Activated CD8-positive, alpha-beta T cell treated with anti-CD3 and anti-CD28 coated beads for 36 hours (primary cell): ENCODE data around the gene CACNA1B. TPM values are rescaled to one million over a fixed set of nuclear protein-coding genes. Genes with fewer than 3 reads are reported as not detected.
A peak's percentile ranks its signal among the peaks of the same experiment; 100 is the strongest.
"Not testable (repeated sequence)": the region's sequence is repeated elsewhere in the genome, so short reads cannot be mapped to it uniquely, and the experiment has no call there.

Experiments
- ATAC-seq: fragments of 200-7000 bp; cut with Tn5 transposase; one replicate; pipeline ENCODE4 v1.10.0; 2021; ENCODE audit warnings: mild to moderate bottlenecking, moderate library complexity
- CTCF ChIA-PET: fragments of 350-600 bp; sonication (Branson Sonifier 250); formaldehyde crosslinking; loops from one replicate; lab custom pipeline; 2021; ENCODE audit warnings: antibody characterized with exemption; lab: Charles Lee
- POLR2A ChIA-PET: fragments of 350-600 bp; sonication (Branson Sonifier 250); formaldehyde crosslinking; loops from one replicate; lab custom pipeline; 2021; ENCODE audit warnings: antibody characterized with exemption; lab: Charles Lee
- DNase-seq: peaks from one replicate; pipeline ENCODE4 v3.0.0-alpha.2; 2020
- H3K27ac Mint-ChIP-seq: one replicate; pipeline ENCODE4 v1.8.0; 2021; ENCODE audit warnings: mild to moderate bottlenecking, mixed read lengths
- H3K27me3 Mint-ChIP-seq: one replicate; pipeline ENCODE4 v1.8.0; 2021; ENCODE audit warnings: mixed read lengths
- H3K36me3 Mint-ChIP-seq: one replicate; pipeline ENCODE4 v1.8.0; 2021; ENCODE audit warnings: low read depth, mixed read lengths
- H3K4me1 Mint-ChIP-seq: one replicate; pipeline ENCODE4 v1.8.0; 2021; ENCODE audit warnings: low read depth, mixed read lengths
- H3K4me3 Mint-ChIP-seq: one replicate; pipeline ENCODE4 v1.8.0; 2021; ENCODE audit warnings: mild to moderate bottlenecking, moderate library complexity, mixed read lengths
- H3K9me3 Mint-ChIP-seq: one replicate; pipeline ENCODE4 v1.8.0; 2021; ENCODE audit warnings: mixed read lengths
- intact Hi-C: fragments of 100-400 bp; cut with micrococcal nuclease; formaldehyde crosslinking; loops from one replicate; pipeline ENCODE4 v1.10.0; 2022
- total RNA-seq, 2 experiments: library from RNA; stranded (reverse); gene quantifications; one replicate each; pipeline ENCODE4 v1.2.3, GENCODE V29; 2021
- TF ChIP-seq, protein P1 (sequence below): fragments of 200-600 bp; IDR thresholded peaks from one replicate; pipeline ENCODE4 v1.8.0; 2022; ENCODE audit warnings: antibody characterized with exemption, mild to moderate bottlenecking

Gene CACNA1B
- total RNA-seq, 2 experiments from 2014 or later, result not detected

DNA sequence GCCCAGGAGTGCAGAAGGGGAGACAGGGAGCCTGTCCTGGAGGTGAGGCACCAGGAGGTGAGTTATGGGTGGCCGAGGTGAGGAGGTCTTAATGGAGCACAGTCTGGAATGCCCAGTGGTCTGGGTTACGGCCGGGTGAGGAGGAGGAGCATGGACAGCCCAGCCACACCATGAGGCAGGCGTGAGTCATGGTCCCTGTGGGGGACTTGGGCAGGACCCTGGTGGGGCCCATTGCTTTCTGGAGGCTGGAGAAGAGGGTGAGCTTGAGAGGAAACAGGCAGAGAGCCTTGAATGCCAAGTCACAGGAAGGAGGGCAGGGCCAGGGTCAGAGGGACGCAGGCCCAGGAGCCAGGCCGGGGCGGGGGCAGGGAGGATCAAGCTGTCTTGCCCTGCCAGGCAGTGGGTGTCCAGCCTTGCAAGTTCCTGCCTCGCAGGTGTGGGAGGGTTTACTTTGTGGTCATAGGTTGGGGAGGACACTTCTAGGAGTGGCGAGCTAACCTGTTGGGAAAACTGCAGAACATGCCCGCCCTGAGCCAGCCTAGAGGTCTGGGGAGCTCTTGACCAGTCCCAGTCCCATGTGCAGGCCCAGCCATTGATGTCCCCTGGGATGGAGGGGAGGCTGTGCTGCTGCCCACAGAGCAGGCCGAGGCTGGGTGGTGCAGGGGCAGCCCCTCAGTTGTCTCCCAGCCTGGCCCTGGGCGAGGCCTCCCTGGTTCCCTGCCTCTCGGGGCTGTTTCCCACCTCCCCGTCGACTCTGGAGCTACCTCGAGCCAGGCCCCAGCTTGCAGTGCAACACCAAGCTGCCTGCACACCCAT lies 2.8 kb downstream of the CACNA1B start:
- H3K4me1 Mint-ChIP-seq, result peaks cover 2% of the 10 kb centered on the region
- peaks cover 26% of the 10 kb centered on the region for H3K27me3 Mint-ChIP-seq
- H3K27ac Mint-ChIP-seq, result no peak overlapping the region
- H3K36me3 Mint-ChIP-seq, result no peaks in the 10 kb centered on the region
- intact Hi-C loops, result no loop called here
- no peak overlapping the region for H3K4me3 Mint-ChIP-seq
- CTCF ChIA-PET, result no interaction called here
- POLR2A ChIA-PET, result no interaction called here
- ATAC-seq (no peak), DNase-seq (no peak)
- TF ChIP-seq, protein P1, sequence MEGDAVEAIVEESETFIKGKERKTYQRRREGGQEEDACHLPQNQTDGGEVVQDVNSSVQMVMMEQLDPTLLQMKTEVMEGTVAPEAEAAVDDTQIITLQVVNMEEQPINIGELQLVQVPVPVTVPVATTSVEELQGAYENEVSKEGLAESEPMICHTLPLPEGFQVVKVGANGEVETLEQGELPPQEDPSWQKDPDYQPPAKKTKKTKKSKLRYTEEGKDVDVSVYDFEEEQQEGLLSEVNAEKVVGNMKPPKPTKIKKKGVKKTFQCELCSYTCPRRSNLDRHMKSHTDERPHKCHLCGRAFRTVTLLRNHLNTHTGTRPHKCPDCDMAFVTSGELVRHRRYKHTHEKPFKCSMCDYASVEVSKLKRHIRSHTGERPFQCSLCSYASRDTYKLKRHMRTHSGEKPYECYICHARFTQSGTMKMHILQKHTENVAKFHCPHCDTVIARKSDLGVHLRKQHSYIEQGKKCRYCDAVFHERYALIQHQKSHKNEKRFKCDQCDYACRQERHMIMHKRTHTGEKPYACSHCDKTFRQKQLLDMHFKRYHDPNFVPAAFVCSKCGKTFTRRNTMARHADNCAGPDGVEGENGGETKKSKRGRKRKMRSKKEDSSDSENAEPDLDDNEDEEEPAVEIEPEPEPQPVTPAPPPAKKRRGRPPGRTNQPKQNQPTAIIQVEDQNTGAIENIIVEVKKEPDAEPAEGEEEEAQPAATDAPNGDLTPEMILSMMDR, result no peak
- H3K9me3 Mint-ChIP-seq, result no peaks in the 10 kb centered on the region

DNA sequence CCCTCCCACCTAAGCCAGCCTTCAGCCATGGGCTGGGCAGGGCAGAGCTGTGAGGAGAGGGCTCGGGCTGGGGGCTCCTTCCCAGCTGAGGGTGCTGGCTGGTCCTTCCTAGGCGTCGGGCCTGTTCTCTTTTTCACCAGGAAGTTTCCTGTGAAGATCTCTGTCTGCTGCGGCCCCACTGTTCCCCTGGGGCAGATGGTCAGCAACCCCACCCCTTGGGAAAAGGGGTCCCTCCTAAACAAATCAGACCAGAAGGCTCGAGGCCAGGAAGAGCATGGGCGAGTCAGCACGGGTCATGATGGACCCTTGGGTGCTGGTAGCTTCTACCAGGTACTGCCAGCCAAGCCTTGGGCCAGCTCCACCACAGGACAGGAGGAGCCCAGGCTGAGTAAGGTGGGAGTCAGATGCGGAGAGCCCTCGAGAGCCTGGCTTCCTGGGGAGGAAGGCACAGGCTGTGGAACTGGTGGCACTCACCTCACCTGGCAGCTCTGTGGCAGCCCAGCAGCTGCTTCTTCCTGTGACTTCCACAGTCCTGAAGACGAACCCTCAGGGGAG lies 3.5 kb downstream of the CACNA1B start:
- intact Hi-C loops, result no loop called here
- no peak overlapping the region for H3K4me3 Mint-ChIP-seq
- CTCF ChIA-PET, result no interaction called here
- POLR2A ChIA-PET, result no interaction called here
- no peak overlapping the region for H3K27ac Mint-ChIP-seq
- no peak for ATAC-seq
- no peaks in the 10 kb centered on the region for H3K9me3 Mint-ChIP-seq
- H3K36me3 Mint-ChIP-seq, result no peaks in the 10 kb centered on the region
- peaks cover 2% of the 10 kb centered on the region for H3K4me1 Mint-ChIP-seq
- peaks cover 21% of the 10 kb centered on the region for H3K27me3 Mint-ChIP-seq
- no peak for DNase-seq
- TF ChIP-seq, protein P1, result no peak

DNA sequence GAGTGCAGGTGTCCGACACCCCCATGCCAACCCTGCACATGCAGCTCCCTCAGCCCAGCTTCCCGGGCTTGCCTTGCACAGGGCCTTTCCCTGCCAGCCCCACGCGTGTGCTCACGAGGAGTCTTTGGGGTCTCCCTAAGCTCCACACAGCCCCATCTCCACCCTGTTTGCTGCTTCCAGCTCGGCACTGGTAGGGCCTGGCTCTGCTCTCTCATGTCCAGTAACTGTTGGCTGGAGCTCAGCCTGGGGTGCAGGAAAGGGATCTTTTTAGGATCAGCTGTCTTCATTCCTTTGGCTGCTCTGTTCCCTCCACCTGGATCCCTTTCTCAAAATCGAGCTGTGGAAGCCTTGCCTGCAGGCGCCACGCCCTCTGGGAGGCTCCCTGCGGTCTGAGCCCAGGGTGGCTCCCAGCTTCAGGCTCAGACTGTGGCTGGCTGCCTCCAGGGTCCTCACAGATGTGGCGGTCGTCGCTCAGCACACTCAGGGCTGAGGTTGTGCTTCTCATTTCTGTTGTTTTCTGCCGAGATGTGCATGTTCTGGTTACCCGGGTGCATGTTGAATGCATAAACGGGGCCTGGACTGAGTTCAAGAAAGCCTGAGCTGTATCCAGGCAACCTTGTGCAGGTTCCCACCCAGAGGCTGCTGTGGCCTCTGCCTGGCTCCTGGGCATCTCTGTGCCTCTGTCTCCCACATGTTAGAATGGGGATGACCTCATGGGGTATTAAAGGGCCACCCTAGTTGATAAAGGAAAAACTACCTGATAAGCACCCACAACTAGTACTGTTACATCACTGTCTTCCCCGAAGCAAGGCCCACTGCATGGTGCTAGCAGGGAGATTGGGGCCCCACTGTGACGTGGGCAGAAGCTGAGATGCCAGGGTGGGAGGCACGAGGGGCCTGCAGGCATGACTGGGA lies 4.3 kb downstream of the CACNA1B start:
- Mint-ChIP-seq H3K36me3 (no peaks in the 10 kb centered on the region), H3K27ac (no peak overlapping the region), H3K9me3 (no peaks in the 10 kb centered on the region), H3K27me3 (peaks cover 14% of the 10 kb centered on the region), H3K4me3 (no peak overlapping the region), H3K4me1 (no peaks in the 10 kb centered on the region)
- no peak for ATAC-seq
- POLR2A ChIA-PET, result no interaction called here
- CTCF ChIA-PET, result no interaction called here
- intact Hi-C loops, result no loop called here
- no peak for DNase-seq
- TF ChIP-seq, protein P1, result no peak

DNA sequence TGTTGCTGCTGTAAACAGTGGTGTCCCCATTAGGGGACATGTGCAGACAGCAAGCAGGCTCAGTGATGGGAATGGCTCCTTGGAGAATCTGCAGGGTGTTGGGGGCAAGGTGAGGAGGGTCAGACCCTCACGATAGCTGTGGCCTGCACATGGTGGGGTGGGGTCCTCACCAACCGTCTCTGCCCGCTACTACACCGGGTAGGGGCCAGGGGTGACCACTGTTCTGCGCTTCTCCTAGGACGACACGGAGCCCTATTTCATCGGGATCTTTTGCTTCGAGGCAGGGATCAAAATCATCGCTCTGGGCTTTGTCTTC lies 4.9 kb downstream of the CACNA1B start:
- Mint-ChIP-seq H3K27me3 (peaks cover 14% of the 10 kb centered on the region), H3K4me3 (no peak overlapping the region), H3K9me3 (no peaks in the 10 kb centered on the region), H3K27ac (no peak overlapping the region), H3K36me3 (no peaks in the 10 kb centered on the region), H3K4me1 (no peaks in the 10 kb centered on the region)
- DNase-seq (no peak), ATAC-seq (no peak)
- CTCF ChIA-PET, result no interaction called here
- intact Hi-C loops, result no loop called here
- POLR2A ChIA-PET, result no interaction called here
- TF ChIP-seq, protein P1, result no peak

DNA sequence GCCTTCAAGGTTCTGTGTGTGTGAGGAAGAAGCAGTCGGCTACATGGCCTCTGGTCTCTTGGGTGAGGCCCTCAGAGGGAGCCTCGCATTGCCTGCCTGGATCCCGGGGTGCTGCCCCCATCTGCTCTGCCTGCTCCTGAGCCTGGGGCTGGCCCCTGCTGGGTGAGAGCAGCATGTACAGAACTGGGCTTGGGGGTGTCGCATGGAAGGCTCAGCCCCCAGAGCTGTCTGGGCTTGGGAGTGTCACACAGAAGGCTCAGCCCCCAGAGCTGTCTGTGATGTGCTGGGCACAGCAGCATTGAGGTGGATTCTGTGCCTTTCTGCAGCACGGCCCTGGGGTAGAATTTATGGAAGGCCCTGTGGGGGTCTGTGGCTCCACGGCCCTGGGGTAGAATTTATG lies 6.4 kb downstream of the CACNA1B start:
- peaks cover 13% of the 10 kb centered on the region for H3K27me3 Mint-ChIP-seq
- ATAC-seq, CTCF ChIA-PET, intact Hi-C loops, H3K4me1 Mint-ChIP-seq, H3K9me3 Mint-ChIP-seq, DNase-seq, H3K27ac Mint-ChIP-seq, H3K4me3 Mint-ChIP-seq, POLR2A ChIA-PET, H3K36me3 Mint-ChIP-seq: not testable (repeated sequence)

DNA sequence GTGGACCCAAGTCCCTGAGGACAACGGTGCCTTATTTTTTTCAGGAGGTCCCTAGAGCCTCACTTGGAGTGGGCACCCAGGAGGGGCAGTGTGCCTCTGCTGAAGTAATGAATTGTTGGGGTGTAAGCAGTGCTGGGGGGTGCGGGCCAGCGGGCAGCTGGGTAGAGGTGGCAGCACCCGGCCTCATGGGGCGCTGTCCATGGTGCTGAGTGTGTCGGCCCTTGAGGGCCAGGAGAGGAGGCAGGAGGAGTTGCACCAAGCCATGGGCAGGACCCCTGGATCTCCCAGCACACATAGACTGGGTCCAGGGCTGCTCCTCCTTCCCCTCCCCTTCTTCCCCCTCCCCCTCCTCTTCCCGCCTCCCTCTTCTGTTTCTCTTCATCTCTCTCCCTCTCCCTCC lies 7.0 kb downstream of the CACNA1B start:
- POLR2A ChIA-PET, CTCF ChIA-PET, H3K4me1 Mint-ChIP-seq, H3K27me3 Mint-ChIP-seq, H3K4me3 Mint-ChIP-seq, intact Hi-C loops, H3K36me3 Mint-ChIP-seq, H3K9me3 Mint-ChIP-seq, H3K27ac Mint-ChIP-seq: not testable (repeated sequence)
- DNase-seq, result peak; percentile 35
- peak; percentile 56 for ATAC-seq

DNA sequence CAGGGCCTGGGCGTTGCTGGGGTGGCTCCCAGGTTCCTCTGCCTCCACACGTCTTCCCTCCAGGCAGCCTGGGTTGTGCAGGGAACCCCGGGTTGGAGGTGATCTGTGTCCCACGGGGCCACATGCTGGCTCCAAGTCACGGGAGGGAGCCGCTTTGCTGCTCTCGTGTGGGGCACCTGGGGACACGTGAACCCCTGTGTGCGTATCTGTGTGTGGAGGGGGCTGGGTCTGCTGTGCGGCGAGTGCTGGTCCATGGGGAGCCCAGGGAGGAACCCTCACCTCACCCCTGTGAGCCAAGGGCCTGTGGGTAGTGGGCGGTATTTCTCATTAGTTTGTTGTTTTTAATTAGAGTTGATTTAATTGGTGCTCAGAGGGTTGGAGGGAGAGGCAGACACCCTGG lies 7.5 kb downstream of the CACNA1B start:
- CTCF ChIA-PET, intact Hi-C loops, H3K27ac Mint-ChIP-seq, DNase-seq, H3K9me3 Mint-ChIP-seq, H3K27me3 Mint-ChIP-seq, ATAC-seq, H3K4me3 Mint-ChIP-seq, H3K36me3 Mint-ChIP-seq, POLR2A ChIA-PET, H3K4me1 Mint-ChIP-seq: not testable (repeated sequence)

DNA sequence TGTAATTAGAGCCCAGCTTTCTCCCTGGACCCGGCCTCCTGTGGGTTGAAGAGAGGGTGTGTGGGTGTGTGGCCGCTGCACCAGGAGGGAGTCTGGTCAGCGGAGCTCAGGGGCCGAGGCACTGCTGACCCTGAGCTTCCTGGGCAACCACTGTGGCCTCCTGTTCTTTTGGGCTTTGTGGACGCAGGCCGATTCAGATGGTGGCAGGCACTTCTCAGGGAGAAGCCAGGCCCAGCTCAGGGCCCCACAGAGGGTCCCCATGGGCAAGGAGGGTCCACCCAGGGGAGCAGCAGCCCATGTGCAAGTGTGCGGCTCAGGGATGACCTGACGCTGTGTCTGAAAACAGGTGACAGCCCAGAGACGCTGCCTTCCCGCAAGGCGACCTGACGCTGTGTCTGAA lies 11.0 kb downstream of the CACNA1B start:
- POLR2A ChIA-PET, CTCF ChIA-PET, DNase-seq, H3K27ac Mint-ChIP-seq, ATAC-seq, H3K4me3 Mint-ChIP-seq, H3K9me3 Mint-ChIP-seq, intact Hi-C loops, H3K4me1 Mint-ChIP-seq, H3K27me3 Mint-ChIP-seq, H3K36me3 Mint-ChIP-seq: not testable (repeated sequence)
